ENCODE data around the gene NAA38.

NAA38 gene

DNA sequence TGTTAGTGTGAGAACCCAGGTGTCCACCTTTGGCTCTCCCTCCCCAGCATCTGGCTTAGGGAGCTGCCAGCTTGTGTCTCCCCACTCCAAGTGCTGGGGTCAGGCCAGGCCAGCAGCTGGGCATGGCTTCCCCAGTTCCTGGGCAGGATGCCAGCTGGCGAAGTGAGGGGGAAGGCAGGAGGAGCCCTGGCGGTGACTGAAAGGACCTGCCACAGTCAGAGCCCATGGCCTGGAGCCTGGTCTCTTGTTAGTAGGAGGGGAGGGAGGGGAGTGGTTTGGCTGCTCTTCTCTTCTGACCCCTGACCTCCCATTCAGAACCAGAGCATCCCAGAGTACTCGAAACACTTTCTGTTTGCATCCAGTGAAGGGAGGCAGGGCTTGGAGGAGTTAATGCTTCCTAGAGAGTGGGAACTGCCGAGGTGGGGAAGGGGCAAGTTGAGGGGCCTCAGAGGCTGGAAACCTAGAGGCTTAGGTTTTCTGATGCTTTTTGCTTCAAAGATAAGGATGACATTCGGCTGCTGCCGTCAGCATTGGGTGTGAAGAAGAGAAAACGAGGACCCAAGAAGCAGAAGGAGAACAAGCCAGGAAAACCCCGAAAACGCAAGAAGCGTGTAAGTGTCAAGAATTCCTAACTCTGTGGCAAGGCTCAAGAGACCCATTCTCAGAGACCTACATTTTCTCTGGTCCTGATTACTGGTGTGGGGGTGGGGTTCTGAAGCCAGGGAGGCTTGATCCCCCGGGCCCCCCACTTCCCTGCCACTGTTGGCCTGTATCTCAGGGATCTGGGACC, 32.0 kb upstream of the NAA38 start:
- H3K9ac ChIP-seq (ENCODE audit: insufficient read length), result peak overlapping the region; percentile 84
- peak overlapping the region; percentile 95; the same call in 1 of the 2 replicates for H3K27ac ChIP-seq
- no peaks in the 10 kb centered on the region for H3K9me3 ChIP-seq (ENCODE audit: low read depth, low read length)
- peaks cover 47% of the 10 kb centered on the region for H3K36me3 ChIP-seq (ENCODE audit: insufficient read depth, low read length)
- DNase-seq (ENCODE audit: low read depth, low spot score), result no peak
- TF ChIP-seq EZH2 (IDR thresholded peaks at IDR 0.05) (no peak), POLR2AphosphoS5 (IDR thresholded peaks at IDR 0.05; ENCODE audit: borderline replicate concordance, low read depth, low read length) (no peak), FOXP2 (optimal IDR thresholded peaks at IDR 0.05; ENCODE audit: control extremely low read depth, extremely low read length, insufficient read depth) (no peak)
- peak overlapping the region; percentile 88 for H3K4me3 ChIP-seq

DNA sequence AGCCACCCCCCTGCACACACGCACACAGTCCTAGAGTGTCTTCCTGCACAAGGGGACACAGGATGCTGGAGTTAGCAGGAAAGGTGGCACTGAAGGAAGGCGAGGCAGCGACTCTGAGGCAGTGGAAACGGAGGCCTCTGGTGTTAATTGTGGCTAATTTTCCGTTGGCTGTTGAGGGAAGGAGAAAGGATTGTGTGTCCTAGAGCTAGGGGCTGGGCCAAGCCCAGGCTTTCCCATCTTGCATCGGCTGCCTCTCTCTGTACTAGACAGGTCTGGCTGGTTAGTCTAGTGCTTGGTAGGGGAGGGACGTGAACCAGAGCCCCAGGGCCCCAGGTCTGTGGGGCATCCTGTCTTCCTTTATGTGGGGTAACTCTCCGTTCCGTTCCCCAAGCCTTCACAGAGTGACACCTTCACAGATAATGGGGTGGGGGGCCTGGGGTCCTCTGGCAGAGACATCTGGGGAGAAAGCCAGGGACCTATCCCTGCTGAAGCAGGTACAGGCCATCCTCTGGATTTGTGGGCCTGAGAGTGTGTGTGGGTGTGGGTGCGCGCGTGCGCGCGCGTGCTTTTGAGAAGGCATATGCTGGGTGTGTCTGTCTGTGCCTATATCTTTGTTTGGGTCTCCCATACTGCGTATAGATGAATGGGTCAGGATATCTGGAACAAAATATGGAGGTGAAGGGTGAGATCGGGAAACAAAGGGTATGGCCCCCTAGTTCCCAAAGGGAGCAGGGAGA, 31.0 kb upstream of the NAA38 start, which contains the start of gene CHD3:
Gene CHD3 (plus strand): TSS at position 606 of the 737 bp plus-strand sequence. CDS start 212 bp downstream, outside the sequence.
- no peak for DNase-seq (ENCODE audit: low read depth, low spot score)
- H3K9me3 ChIP-seq (ENCODE audit: low read depth, low read length), result no peaks in the 10 kb centered on the region
- peaks cover 37% of the 10 kb centered on the region for H3K36me3 ChIP-seq (ENCODE audit: insufficient read depth, low read length)
- no peak for TF ChIP-seq EZH2 (IDR thresholded peaks at IDR 0.05)
- TF ChIP-seq POLR2AphosphoS5 (IDR thresholded peaks at IDR 0.05; ENCODE audit: borderline replicate concordance, low read depth, low read length), result no peak
- no peak for TF ChIP-seq FOXP2 (optimal IDR thresholded peaks at IDR 0.05; ENCODE audit: control extremely low read depth, extremely low read length, insufficient read depth)
- H3K4me3 ChIP-seq, result peak within 1 kb of the TSS; percentile 88
- peak within 1 kb of the TSS; percentile 84 for H3K9ac ChIP-seq (ENCODE audit: insufficient read length)
- H3K27ac ChIP-seq, result peak within 1 kb of the TSS; percentile 95

DNA sequence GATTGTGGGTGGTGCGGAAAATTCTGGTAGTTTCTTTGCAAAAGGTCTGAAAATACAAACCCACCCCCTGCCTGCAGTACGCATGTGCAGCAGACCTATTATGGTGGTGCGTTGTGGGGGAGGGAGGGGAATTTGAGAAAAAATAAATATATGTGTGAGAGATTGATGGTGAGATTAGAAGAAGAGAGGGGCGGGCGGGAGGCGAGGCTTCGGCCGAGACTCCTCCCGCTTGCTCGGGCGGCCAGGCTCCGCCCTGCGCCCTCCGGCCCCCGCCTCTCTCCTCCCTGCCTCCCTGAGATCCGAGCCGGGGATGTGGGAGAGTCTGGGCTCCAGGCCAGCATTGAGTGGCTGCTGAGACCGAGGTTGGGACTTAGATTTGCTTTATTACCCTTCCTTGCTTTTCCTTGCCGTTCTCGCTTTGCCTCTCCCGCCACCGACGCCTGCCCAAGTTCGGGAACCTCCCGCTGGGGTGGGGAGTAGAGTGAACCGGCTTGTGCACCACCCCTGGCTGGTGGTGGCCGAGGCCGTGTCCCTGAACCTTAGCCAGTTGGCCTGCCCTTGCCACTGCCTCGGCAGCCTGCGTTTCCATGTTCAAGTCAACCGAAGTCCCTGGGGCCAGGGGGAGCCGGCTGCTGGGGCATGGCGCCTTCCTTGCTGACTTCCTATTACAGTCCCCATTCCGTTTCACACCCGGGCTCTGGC, 30.3 kb upstream of the NAA38 start:
- Histone ChIP-seq H3K9ac (ENCODE audit: insufficient read length) (peak overlapping the region; percentile 84), H3K27ac (peak overlapping the region; percentile 100), H3K9me3 (ENCODE audit: low read depth, low read length) (no peaks in the 10 kb centered on the region), H3K4me3 (peak overlapping the region; percentile 90), H3K36me3 (ENCODE audit: insufficient read depth, low read length) (peaks cover 29% of the 10 kb centered on the region)
- no peak for DNase-seq (ENCODE audit: low read depth, low spot score)
- TF ChIP-seq POLR2AphosphoS5 (IDR thresholded peaks at IDR 0.05; ENCODE audit: borderline replicate concordance, low read depth, low read length), result peak; percentile 61
- no peak for TF ChIP-seq EZH2 (IDR thresholded peaks at IDR 0.05)

DNA sequence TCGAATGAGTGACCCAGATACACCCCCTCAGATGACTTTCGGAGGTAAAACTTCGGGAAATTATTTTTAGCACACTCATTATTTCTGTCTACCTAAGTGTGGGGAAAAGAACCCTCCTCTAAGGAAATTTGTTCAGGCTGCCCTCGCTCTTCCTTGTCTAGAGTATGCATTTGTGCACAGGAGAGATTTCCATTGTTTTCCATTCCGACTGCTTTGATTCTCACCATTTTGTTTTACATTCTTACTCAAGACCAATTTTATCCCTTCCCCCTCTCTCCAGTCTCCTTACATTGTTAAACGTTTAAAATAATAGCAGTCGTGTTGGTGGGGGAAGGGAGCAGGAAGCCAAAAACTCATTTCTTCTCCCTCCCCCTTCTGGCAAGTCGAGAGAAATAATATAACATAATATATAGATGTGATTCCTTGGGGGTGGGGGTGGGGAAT, 29.7 kb upstream of the NAA38 start:
- H3K36me3 ChIP-seq (ENCODE audit: insufficient read depth, low read length), result peaks cover 26% of the 10 kb centered on the region
- TF ChIP-seq EZH2 (IDR thresholded peaks at IDR 0.05) (no peak), FOXP2 (optimal IDR thresholded peaks at IDR 0.05; ENCODE audit: control extremely low read depth, extremely low read length, insufficient read depth) (no peak), POLR2AphosphoS5 (IDR thresholded peaks at IDR 0.05; ENCODE audit: borderline replicate concordance, low read depth, low read length) (no peak)
- peak; percentile 93 for DNase-seq (ENCODE audit: low read depth, low spot score)
- H3K4me3 ChIP-seq, result peak overlapping the region; percentile 90
- no peaks in the 10 kb centered on the region for H3K9me3 ChIP-seq (ENCODE audit: low read depth, low read length)
- H3K27ac ChIP-seq, result peak overlapping the region; percentile 100
- H3K9ac ChIP-seq (ENCODE audit: insufficient read length), result peak overlapping the region; percentile 90

DNA sequence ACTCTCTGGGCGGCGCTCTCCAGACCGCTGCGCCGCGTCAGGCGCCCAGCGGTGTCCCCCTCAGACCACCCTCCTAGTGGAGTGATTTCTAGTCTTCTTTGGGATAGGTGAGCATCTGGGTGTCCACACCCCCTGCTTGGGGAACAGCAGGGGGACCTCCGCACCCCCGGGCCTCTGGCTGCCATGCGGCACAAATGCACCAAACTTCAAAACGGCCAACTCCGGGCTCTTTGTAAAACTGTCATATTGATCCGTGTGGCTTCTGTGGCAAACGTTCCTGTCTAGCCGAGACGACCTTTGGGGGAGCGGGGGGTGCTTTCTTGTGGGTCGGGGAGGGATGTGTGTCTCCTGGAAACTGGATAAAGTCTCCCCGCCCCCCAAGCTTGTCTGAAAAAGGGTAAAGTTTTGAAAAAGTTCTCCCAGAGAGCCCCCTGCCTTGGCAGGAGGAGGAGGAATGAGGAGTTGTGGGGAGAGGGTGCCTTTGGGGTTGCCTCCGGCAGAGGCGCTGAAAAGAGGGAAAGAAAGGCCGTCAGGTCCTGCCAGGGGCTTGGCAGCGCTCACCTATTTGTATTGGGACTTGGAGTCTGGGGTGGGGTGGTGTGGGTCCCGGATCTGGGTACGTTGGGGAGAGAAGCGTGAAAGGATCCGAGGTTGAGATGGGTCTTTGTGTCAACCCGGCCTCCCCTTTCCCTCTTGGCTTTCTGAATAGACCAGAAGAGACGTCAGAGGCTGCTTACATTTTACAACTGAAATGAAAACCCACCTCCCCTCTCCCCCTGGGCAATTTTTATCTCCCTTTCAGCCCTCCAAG, 29.1 kb upstream of the NAA38 start:
- H3K27ac ChIP-seq, result peak overlapping the region; percentile 100

DNA sequence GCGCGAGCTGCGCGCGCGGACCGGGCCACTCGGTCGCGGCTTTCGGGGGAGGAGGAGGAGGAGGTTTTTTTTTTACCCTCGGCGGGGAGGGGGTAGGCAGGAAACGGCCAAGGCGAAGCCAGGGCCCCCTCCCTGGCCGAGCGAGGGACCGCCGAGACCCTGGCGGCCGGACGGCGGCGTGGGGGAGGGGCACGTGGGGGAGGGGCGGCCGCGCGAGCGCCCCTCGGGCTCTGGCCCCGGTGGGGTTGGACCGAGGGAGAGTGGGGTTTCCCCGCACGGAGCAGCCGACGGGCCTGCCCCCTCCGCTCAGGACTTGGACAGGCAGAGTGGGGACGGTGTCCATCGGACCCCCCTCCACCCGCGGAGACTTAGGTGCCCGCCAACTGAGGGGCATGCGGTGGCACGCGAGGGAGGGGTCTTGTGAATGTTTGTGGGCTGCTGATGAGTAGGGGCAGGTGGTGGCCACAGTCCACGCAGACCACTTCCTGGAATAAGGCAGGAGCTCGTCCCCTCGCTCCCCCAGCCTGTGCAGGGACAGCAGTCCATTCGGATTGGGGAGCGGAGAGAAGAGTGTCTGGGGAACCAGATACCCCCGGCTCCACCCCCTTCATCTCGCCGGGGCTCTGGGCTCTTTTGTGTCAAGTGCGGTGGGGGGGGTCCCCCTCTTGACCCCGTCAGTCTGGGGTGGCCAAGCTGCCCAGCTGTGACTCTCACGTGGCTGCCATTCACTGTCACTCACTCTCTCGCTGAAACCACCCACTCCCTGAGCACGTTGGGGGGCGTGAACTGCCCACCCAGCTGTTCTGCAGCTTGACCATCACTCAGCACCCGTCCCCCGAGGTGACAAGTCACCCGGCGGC, 28.2 kb upstream of the NAA38 start:
- TF ChIP-seq POLR2AphosphoS5 (IDR thresholded peaks at IDR 0.05; ENCODE audit: borderline replicate concordance, low read depth, low read length) (no peak; the same call in 1 of the 2 replicates), FOXP2 (optimal IDR thresholded peaks at IDR 0.05; ENCODE audit: control extremely low read depth, extremely low read length, insufficient read depth) (no peak), EZH2 (IDR thresholded peaks at IDR 0.05) (no peak)
- H3K9ac ChIP-seq (ENCODE audit: insufficient read length), result peak overlapping the region; percentile 90

More for the DNA sequence above, 29.1 kb upstream of the NAA38 start:
- DNase-seq (ENCODE audit: low read depth, low spot score), result no peak
- H3K4me3 ChIP-seq, result peak overlapping the region; percentile 90
- no peaks in the 10 kb centered on the region for H3K9me3 ChIP-seq (ENCODE audit: low read depth, low read length)
- H3K9ac ChIP-seq (ENCODE audit: insufficient read length), result peak overlapping the region; percentile 90
- peaks cover 20% of the 10 kb centered on the region for H3K36me3 ChIP-seq (ENCODE audit: insufficient read depth, low read length)
- TF ChIP-seq EZH2 (IDR thresholded peaks at IDR 0.05) (no peak), POLR2AphosphoS5 (IDR thresholded peaks at IDR 0.05; ENCODE audit: borderline replicate concordance, low read depth, low read length) (no peak; the same call in 1 of the 2 replicates), FOXP2 (optimal IDR thresholded peaks at IDR 0.05; ENCODE audit: control extremely low read depth, extremely low read length, insufficient read depth) (no peak)

More for the DNA sequence above, 28.2 kb upstream of the NAA38 start:
- Histone ChIP-seq H3K36me3 (ENCODE audit: insufficient read depth, low read length) (peaks cover 13% of the 10 kb centered on the region), H3K27ac (peak overlapping the region; percentile 100), H3K4me3 (peak overlapping the region; percentile 90), H3K9me3 (ENCODE audit: low read depth, low read length) (no peaks in the 10 kb centered on the region)
- no peak for DNase-seq (ENCODE audit: low read depth, low spot score)
